DOHH2 (cell line): ENCODE results near the gene RAD17.
"Not testable (repeated sequence)": the region's sequence is repeated elsewhere in the genome, so short reads cannot be mapped to it uniquely, and the experiment has no call there.

Source experiments
- H3F3A ChIP-seq: fragments of 200-600 bp; sonication (generic), shearing (Covaris generic); 2 replicates; pipeline ENCODE4 v1.6.0; 2016; ENCODE audit warnings: antibody characterized with exemption, mild to moderate bottlenecking; ENCODE audit not compliant: control insufficient read depth, insufficient read depth
- H3K27ac ChIP-seq: fragments of 200-600 bp; sonication (generic); 2 replicates; pipeline ENCODE4 v1.5.1; 2014; ENCODE audit warnings: low read depth, mild to moderate bottlenecking, low read length, moderate library complexity
- H3K27me3 ChIP-seq: fragments of 200-600 bp; sonication (generic); 2 replicates; pipeline ENCODE4 v1.6.1; 2014; ENCODE audit warnings: mild to moderate bottlenecking, low read length, mixed read lengths; ENCODE audit not compliant: control insufficient read depth
- H3K36me3 ChIP-seq: fragments of 200-600 bp; sonication (generic); 2 replicates; pipeline ENCODE4 v1.6.1; 2014; ENCODE audit warnings: mild to moderate bottlenecking, low read length, moderate library complexity, mixed read lengths; ENCODE audit not compliant: control insufficient read depth
- H3K4me1 ChIP-seq: fragments of 200-600 bp; sonication (generic); 2 replicates; pipeline ENCODE4 v1.6.1; 2014; ENCODE audit warnings: mild to moderate bottlenecking, low read length, mixed read lengths; ENCODE audit not compliant: control insufficient read depth
- H3K4me2 ChIP-seq: fragments of 200-600 bp; sonication (generic); 2 replicates; pipeline ENCODE4 v1.6.0; 2014; ENCODE audit warnings: mild to moderate bottlenecking, low read length, moderate library complexity
- H3K4me3 ChIP-seq: fragments of 200-600 bp; sonication (generic); 2 replicates; pipeline ENCODE4 v1.5.1; 2014; ENCODE audit warnings: mild to moderate bottlenecking, low read length, mixed read lengths
- H3K79me2 ChIP-seq: fragments of 200-600 bp; sonication (generic); 2 replicates; pipeline ENCODE4 v1.6.1; 2014; ENCODE audit warnings: mild to moderate bottlenecking, low read length, mixed read lengths; ENCODE audit not compliant: control insufficient read depth
- H3K9me2 ChIP-seq: fragments of 200-600 bp; sonication (generic); replicated peaks from 2 replicates; pipeline ENCODE4 v1.6.1; 2014; ENCODE audit warnings: mild to moderate bottlenecking, low read length, mixed read lengths; ENCODE audit not compliant: control insufficient read depth
- H3K9me3 ChIP-seq: fragments of 200-600 bp; sonication (generic); 2 replicates; pipeline ENCODE4 v1.6.1; 2014; ENCODE audit warnings: antibody characterized with exemption, low read length, mixed read lengths; ENCODE audit not compliant: control insufficient read depth, insufficient read depth
- H4K20me1 ChIP-seq: fragments of 200-600 bp; sonication (generic); 2 replicates; pipeline ENCODE4 v1.6.0; 2014; ENCODE audit warnings: low read depth, mild to moderate bottlenecking, antibody characterized with exemption, low read length, moderate library complexity; ENCODE audit not compliant: control insufficient read depth, insufficient read depth
- EZH2phosphoT487 ChIP-seq: fragments of 200-600 bp; sonication (generic); IDR thresholded peaks from 2 replicates; pipeline ENCODE4 v1.6.1; 2017; ENCODE audit warnings: borderline replicate concordance, mild to moderate bottlenecking, antibody characterized with exemption, low read length, moderate library complexity, mixed read lengths
- TF ChIP-seq, protein P1 (sequence below): fragments of 200-600 bp; sonication (generic); IDR thresholded peaks from one replicate; pipeline ENCODE4 v1.5.1; 2014; ENCODE audit warnings: antibody characterized with exemption, mild to moderate bottlenecking, low read depth, low read length; ENCODE audit not compliant: poor library complexity, severe bottlenecking

RAD17 gene

DNA sequence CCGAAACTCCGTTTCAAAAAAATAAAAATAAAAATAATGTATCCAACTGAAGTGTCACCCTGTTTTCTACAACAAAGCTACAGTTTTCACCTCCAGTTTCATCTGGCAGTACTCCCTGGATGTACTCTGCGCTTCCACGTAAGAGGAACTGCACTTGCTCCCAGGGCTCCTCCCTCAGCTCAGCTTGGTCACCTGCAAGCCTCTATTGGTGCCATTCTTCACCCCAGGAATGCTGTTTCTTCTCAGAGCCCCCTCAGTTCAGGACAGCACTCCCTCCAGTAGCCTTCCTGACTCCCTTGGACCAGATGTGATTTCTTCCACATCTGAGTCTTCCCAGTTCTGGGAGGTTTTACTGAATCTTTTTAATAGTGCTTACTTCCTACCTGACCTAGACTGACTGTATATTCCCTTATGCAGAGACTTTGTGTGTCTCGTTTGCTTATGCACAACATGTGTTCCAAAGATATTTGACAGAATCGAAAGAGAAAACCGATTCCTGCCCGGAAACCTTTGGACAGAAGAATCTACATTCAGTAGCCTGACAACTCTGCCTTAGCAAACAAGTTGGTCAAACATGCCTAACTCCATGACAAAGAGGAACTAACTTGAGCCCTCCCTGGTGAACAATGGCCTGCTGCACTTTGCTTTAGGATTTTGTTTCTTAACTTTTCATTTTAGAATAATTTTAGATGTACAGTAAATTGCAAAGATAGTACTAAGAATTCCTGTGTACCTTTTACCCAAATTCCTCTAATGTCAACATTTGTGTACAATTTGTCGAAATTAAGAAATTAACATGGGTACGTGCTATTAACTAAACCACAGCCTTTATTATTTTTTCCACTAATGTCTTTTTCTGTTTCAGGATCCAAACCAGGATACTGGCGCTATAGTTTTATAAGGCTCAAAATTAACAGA, 37.8 kb upstream of the RAD17 start:
- Histone ChIP-seq H3K4me1 (peaks cover 23% of the 10 kb centered on the region), H3K9me2 (no peaks in the 10 kb centered on the region), H3K4me3 (peak overlapping the region; percentile 82), H3K27me3 (no peaks in the 10 kb centered on the region), H3K4me2 (peak overlapping the region; percentile 84), H3K79me2 (peaks cover 16% of the 10 kb centered on the region), H3K27ac (peak overlapping the region; percentile 25; the same call in 1 of the 2 replicates), H3K36me3 (no peaks in the 10 kb centered on the region), H3F3A (no peaks in the 10 kb centered on the region), H4K20me1 (no peaks in the 10 kb centered on the region), H3K9me3 (no peaks in the 10 kb centered on the region)
- TF ChIP-seq EZH2phosphoT487, result no peak
- TF ChIP-seq, protein P1, sequence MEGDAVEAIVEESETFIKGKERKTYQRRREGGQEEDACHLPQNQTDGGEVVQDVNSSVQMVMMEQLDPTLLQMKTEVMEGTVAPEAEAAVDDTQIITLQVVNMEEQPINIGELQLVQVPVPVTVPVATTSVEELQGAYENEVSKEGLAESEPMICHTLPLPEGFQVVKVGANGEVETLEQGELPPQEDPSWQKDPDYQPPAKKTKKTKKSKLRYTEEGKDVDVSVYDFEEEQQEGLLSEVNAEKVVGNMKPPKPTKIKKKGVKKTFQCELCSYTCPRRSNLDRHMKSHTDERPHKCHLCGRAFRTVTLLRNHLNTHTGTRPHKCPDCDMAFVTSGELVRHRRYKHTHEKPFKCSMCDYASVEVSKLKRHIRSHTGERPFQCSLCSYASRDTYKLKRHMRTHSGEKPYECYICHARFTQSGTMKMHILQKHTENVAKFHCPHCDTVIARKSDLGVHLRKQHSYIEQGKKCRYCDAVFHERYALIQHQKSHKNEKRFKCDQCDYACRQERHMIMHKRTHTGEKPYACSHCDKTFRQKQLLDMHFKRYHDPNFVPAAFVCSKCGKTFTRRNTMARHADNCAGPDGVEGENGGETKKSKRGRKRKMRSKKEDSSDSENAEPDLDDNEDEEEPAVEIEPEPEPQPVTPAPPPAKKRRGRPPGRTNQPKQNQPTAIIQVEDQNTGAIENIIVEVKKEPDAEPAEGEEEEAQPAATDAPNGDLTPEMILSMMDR, result no peak

DNA sequence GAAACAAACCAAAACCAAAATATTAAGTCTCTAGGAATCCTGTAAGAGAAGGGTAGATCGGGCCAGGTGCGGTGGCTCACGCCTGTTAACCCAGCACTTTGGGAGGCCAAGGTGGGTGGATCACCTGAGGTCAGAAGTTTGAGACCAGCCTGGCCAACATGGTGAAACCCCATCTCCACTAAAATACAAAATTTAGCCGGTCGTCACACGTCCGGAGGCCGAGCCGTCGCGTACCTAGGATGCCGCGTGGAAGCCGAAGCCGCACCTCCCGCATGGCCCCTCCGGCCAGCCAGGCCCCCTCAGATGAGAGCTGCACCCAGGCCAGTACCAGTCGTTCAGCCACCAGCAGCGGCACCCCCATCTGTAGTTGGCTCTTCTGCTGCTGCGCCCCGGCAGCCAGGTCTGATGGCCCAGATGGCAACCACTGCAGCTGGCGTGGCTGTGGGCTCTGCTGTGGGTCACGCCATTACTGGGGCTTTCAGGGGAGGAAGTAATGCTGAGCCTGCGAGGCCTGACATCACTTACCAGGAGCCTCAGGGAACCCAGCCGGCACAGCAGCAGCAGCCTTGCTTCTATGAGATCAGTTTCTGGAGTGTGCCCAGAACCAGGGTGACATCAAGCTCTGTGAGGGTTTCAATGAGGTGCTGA, 35.8 kb upstream of the RAD17 start:
- H3K27ac ChIP-seq, H3K36me3 ChIP-seq, H4K20me1 ChIP-seq, H3K27me3 ChIP-seq, H3K9me3 ChIP-seq, H3K9me2 ChIP-seq, H3F3A ChIP-seq: not testable (repeated sequence)
- Histone ChIP-seq H3K4me2 (peak overlapping the region; percentile 84; the same call in 1 of the 2 replicates), H3K4me1 (peaks cover 23% of the 10 kb centered on the region), H3K4me3 (peak overlapping the region; percentile 82; the same call in 1 of the 2 replicates), H3K79me2 (peaks cover 16% of the 10 kb centered on the region)

DNA sequence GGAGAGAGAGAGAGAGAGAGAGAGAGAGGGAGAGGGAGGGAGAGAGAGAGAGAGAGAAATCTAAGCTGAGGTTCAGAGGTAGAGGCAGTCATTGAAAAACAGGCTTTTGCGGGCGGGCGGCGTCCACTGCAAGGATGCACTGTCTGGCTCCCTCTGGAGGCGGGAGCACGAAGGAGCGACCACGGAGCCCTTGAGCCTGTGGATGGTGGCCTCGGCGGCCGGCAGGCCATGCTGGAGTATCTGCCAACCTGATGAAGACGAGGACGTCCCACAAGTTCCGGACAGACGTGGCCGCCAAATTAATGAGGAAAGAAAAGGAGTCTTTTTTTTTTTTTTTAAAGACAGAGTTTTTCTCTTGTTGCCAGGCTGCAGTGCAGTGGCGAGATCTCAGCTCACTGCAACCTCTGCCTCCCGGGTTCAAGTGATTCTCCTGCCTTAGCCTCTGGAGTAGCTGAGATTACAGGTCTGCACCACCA, 34.8 kb upstream of the RAD17 start:
- Histone ChIP-seq H3K27ac (no peak overlapping the region), H3K4me1 (peaks cover 23% of the 10 kb centered on the region), H3K9me3 (no peaks in the 10 kb centered on the region), H3F3A (no peaks in the 10 kb centered on the region), H3K36me3 (no peaks in the 10 kb centered on the region), H3K4me2 (no peak overlapping the region), H3K79me2 (peaks cover 16% of the 10 kb centered on the region), H3K4me3 (no peak overlapping the region), H3K27me3 (no peaks in the 10 kb centered on the region), H4K20me1 (no peaks in the 10 kb centered on the region), H3K9me2 (no peaks in the 10 kb centered on the region)
- TF ChIP-seq EZH2phosphoT487, result no peak
- TF ChIP-seq, protein P1, result peak; percentile 79
